Panc1 (cell line): Measurements from ENCODE around the gene COQ5.

Experiments used
- CTCF ChIP-seq: fragments of 450-650 bp; IDR thresholded peaks from 2 replicates; pipeline ENCODE4 v1.5.1; 2017; ENCODE audit warnings: mild to moderate bottlenecking
- POLR2AphosphoS5 ChIP-seq: IDR thresholded peaks from 2 replicates; pipeline ENCODE4 v1.6.1; 2012; ENCODE audit warnings: mild to moderate bottlenecking, low read depth, low read length, moderate library complexity
- SIN3A ChIP-seq: IDR thresholded peaks from 2 replicates; pipeline ENCODE4 v1.6.1; 2012; ENCODE audit warnings: low read depth, mild to moderate bottlenecking, low read length, moderate library complexity, borderline replicate concordance; ENCODE audit not compliant: insufficient read depth
- TCF7L2 ChIP-seq: IDR thresholded peaks from 2 replicates; pipeline ENCODE4 v1.6.1; 2011; ENCODE audit warnings: mild to moderate bottlenecking, low read depth, low read length, inconsistent platforms

- TF ChIP-seq CTCF (peak; percentile 71), POLR2AphosphoS5 (no peak), TCF7L2 (no peak), SIN3A (no peak)
Measured at GRCh38 chr12:120457133-120457532, 71.8 kb downstream of the COQ5 start.
